ENCODE results near the gene TBC1D8.

TBC1D8 gene

GRCh38 chr2:101111262-101111838 lies 39.8 kb downstream of the TBC1D8 start:
- DNase-seq = no peak

GRCh38 chr2:101109451-101110118 lies 41.6 kb downstream of the TBC1D8 start:
- no peak for DNase-seq

GRCh38 chr2:101108357-101108756 lies 42.8 kb downstream of the TBC1D8 start:
- no peak for DNase-seq

- DNase-seq = no peak
Measured at GRCh38 chr2:101107241-101107640, 43.9 kb downstream of the TBC1D8 start.

DNA sequence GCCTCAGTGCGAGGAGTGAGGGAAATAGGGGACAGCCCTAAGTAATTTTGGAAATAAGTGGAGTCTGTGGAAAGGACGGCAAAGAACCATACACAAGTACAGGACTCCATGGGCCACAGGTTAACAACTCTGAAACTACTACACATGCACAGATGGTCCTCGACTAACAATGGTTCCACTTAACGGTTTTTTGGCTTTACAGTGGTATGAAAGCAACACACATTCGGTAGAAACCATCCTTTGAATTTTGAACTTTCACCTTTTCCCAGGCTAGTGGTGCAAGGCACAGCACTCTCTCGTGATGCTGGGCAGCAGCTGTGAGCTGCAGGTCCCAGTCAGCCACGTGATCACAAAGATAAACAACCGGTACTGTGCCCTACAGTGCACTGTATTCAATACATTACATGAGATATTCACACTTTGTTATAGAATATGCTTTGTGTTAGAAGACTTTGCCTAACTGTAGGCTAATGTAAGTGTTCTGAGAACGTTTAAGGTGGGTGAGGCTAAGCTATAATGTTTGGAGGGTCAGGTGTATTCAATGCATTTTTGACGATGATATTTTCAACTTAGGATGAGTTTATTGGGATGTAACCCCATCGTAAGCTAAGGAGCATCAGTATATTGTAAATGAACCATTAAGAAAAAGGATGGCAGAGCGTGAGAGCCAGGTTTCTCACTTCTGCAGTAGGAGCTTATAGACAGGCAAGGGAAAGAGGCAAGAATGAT lies 44.6 kb downstream of the TBC1D8 start:
- no peak for DNase-seq

DNA sequence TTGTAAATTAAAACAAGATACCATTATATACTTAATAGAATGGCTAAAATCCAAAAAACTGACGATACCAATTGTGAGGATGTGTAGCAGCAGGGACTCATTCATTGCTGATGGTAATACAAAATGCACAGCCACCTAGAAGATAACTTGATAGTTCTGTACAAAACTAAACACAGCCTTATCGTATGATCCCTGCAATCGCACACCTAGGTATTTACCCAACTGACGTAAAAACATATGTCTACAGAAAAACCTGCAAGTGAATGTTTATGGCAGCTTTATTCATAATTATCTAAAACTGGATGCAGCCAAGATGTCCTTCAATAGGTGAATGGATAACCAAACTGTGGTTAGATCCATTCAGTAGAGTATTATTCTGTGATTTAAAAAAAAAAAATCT lies 45.5 kb downstream of the TBC1D8 start:
- DNase-seq = no peak

GRCh38 chr2:101097638-101098037 lies 53.5 kb downstream of the TBC1D8 start:
- DNase-seq = no peak

- no peak for DNase-seq
Measured at GRCh38 chr2:101096619-101097142, 54.5 kb downstream of the TBC1D8 start.

GRCh38 chr2:101094351-101094750 lies 56.8 kb downstream of the TBC1D8 start:
- no peak for DNase-seq

- no peak for DNase-seq
Measured at GRCh38 chr2:101089942-101090799, 61.0 kb downstream of the TBC1D8 start.

- DNase-seq = no peak
Measured at GRCh38 chr2:101089419-101089818, 61.8 kb downstream of the TBC1D8 start.

DNA sequence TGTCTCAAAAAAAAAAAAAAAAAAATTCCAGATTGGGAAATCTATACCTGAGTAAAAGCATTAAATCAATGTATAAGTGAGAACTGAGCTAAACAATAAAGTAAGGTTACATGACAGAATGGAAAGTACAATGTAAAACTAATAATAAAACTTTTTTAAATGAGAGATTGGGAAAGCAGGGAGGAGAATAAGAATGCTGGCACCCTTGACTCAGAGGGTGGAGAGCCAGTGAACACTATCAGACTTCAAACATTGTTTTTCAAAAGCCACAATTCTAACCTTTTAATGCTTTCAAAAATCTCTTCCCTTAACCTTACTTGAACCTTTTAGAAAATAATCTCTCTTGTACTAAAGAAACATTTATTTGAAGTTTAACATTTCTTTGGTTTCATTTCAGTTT lies 63.5 kb downstream of the TBC1D8 start:
- no peak for DNase-seq

GRCh38 chr2:101083613-101084012 lies 67.6 kb downstream of the TBC1D8 start:
- no peak for DNase-seq

DNA sequence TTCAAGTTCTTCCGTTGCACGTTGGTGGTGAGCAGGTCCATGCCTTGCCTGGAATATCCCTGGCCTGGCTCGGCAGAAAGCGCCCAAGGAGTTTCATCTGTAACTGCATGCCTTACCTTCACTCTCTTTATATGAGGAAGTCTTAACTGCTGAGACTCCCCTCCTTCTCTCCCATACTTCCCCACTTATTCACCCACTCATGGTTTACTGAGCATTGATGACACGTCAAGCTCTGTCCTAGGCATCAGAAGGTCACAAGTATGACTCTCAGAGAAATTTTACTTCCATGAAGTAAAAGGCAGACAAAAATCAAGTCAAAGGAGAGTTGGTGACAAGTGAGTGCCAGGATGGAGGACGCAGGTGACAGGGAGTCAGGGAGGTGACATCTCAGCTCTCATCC lies 68.2 kb downstream of the TBC1D8 start:
- DNase-seq = no peak

DNA sequence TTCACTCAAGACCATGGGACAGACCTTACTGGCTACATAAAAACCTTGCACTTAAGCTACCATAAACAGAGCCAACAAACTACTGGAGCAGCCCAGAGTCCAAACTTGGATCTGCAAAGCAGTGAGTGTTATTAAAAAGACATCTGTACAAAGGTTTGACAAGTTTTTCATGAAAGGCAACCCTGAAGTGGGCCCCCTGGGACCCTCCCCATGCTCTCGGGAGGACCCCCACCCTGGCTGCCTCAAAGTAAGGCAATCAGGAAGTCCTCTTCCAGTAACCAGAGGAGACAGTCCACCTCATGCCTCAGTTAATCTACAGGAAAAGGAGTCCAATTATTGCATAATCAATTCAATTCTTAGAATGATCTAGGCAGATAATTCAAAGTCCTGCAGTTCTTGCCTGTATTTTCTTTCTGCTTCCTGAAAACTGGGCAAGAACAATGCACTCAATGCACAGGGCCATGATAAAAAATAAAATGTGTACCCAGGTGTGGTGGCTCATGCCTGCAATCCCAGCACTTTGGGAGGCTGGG lies 69.7 kb downstream of the TBC1D8 start:
- DNase-seq = peak; percentile 5

DNA sequence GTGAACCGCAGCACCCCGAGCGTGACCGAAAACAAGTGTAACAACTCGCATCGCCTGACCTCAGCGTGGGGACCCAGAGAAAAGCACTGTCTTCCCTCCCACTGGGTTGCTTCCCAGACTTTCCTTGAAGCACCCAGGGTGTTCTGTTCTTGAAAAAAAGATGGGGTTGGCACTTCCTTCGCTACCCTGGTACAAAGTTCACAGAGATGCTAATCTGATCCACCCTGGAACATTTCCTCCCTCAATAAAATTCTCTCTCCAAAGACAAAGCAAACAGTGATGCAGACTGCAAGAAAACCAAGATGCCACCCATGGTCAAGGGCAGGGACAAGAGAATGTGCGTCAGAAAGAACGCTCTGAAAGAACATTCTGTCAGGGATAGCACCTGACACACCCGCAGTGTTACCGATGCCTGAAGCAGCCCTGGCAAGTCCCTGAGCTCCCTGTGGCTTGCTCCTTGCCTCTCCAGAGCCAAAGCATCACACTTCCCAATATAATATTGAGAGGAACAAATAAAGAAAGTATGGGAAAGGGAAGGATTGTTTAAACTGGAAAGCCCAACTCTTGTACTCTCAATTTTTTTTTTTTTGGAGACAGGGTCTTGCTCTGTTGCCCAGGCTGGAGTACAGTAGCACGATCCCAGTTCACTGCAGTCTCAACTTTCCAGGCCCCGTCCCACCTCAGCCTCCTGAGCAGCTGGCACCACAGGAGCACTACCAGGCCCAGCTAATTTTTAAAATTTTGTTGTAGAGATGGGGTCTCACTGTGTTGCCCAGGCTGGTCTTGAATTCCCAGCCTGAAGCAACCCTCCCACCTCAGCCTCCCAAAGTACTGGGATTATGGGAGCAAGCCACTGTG lies 70.7 kb downstream of the TBC1D8 start:
- DNase-seq = no peak

DNA sequence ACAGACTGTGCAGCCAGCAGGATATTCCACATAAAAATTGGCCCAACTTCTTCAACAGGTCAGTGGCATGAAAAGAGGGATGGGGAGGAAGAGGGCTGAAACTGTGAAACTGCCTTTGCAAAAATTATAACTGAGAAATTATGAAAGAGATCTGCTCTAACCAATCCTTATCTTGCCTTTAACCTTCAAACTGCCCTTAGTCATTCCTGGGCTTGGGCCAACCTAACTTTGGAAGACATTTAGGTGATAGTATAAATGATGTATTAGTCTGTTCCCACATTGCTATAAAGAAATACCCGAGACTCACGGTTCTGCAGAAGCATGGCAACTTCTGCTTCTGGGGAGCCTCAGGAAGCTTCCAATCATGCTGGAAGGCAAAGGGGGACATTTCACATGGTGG lies 74.6 kb downstream of the TBC1D8 start:
- no peak for DNase-seq

- no peak for DNase-seq
Measured at GRCh38 chr2:101064868-101065549, 86.2 kb downstream of the TBC1D8 start.

- no peak for DNase-seq
Measured at GRCh38 chr2:101064505-101064867, 86.7 kb downstream of the TBC1D8 start.

GRCh38 chr2:101064125-101064502 lies 87.1 kb downstream of the TBC1D8 start:
- DNase-seq = no peak

All from OCI-M1 (cell line).